Ishikawa (cell line): Measurements from ENCODE around the gene AFF4.
A peak's percentile ranks its signal among the peaks of the same experiment; 100 is the strongest.

Experiments used
- CEBPB ChIP-seq: IDR thresholded peaks from 2 replicates; pipeline ENCODE4 v1.6.1; 2012
- CREB1 ChIP-seq: IDR thresholded peaks from 2 replicates; pipeline ENCODE4 v1.6.1; 2012; ENCODE audit warnings: low read depth
- EGR1 ChIP-seq: IDR thresholded peaks from 2 replicates; pipeline ENCODE4 v1.6.1; 2012
- EP300 ChIP-seq: IDR thresholded peaks from 2 replicates; pipeline ENCODE4 v1.6.1; 2012; ENCODE audit warnings: borderline replicate concordance
- FOXM1 ChIP-seq: IDR thresholded peaks from 2 replicates; pipeline ENCODE4 v1.6.1; 2012; ENCODE audit warnings: low read depth, borderline replicate concordance
- MAX ChIP-seq: IDR thresholded peaks from 2 replicates; pipeline ENCODE4 v1.6.1; 2012
- NFIC ChIP-seq: IDR thresholded peaks from 2 replicates; pipeline ENCODE4 v1.6.1; 2012
- RAD21 ChIP-seq: IDR thresholded peaks from 2 replicates; pipeline ENCODE4 v1.6.1; 2012; ENCODE audit warnings: low read depth
- REST ChIP-seq: IDR thresholded peaks from 2 replicates; pipeline ENCODE4 v1.6.1; 2012; ENCODE audit warnings: low read depth, mild to moderate bottlenecking
- TAF1 ChIP-seq: IDR thresholded peaks from 2 replicates; pipeline ENCODE4 v1.6.1; 2012; ENCODE audit warnings: low read depth, mild to moderate bottlenecking
- TCF12 ChIP-seq: IDR thresholded peaks from 2 replicates; pipeline ENCODE4 v1.6.1; 2012; ENCODE audit warnings: low read depth
- TEAD4 ChIP-seq: IDR thresholded peaks from 2 replicates; pipeline ENCODE4 v1.6.1; 2012
- USF1 ChIP-seq: IDR thresholded peaks from 2 replicates; pipeline ENCODE4 v1.6.1; 2012
- YY1 ChIP-seq: IDR thresholded peaks from 2 replicates; pipeline ENCODE4 v1.6.1; 2012; ENCODE audit warnings: low read depth
- ZBTB7A ChIP-seq: IDR thresholded peaks from 2 replicates; pipeline ENCODE4 v1.6.1; 2012; ENCODE audit warnings: low read depth

AFF4 gene

GRCh38 chr5:132962429-132963021 is 909 bp downstream of the AFF4 start:
- peak; percentile 88 for TF ChIP-seq EGR1
- TF ChIP-seq CEBPB: no peak
- TF ChIP-seq YY1: no peak
- TF ChIP-seq EP300: no peak
- TF ChIP-seq FOXM1: no peak
- no peak for TF ChIP-seq CREB1
- no peak for TF ChIP-seq TAF1
- TF ChIP-seq MAX: 0 out of 2 replicates have a peak, but pooled peaks have one; percentile 15
- no peak for TF ChIP-seq RAD21

- TF ChIP-seq NFIC (no peak), FOXM1 (no peak), CREB1 (no peak)
Observed at GRCh38 chr5:132961887-132962286, 1.5 kb downstream of the AFF4 start.

GRCh38 chr5:132953710-132954109 is 9.7 kb downstream of the AFF4 start:
- TF ChIP-seq USF1: no peak
- TF ChIP-seq ZBTB7A: no peak
- TF ChIP-seq TCF12: no peak

- TF ChIP-seq USF1 (no peak), CEBPB (no peak), CREB1 (no peak), MAX (no peak), YY1 (no peak), RAD21 (no peak), EP300 (no peak), NFIC (no peak), EGR1 (no peak), FOXM1 (no peak), TAF1 (no peak), ZBTB7A (no peak), TEAD4 (no peak), TCF12 (no peak), REST (no peak)
Observed at GRCh38 chr5:132952829-132953228, 10.6 kb downstream of the AFF4 start.

- no peak for TF ChIP-seq CEBPB
- no peak for TF ChIP-seq TEAD4
- TF ChIP-seq MAX: no peak
Observed at GRCh38 chr5:132951897-132952296, 11.5 kb downstream of the AFF4 start.

- TF ChIP-seq NFIC: 0 out of 2 replicates have a peak, but pooled peaks have one; percentile 13
- no peak for TF ChIP-seq EGR1
Observed at GRCh38 chr5:132949136-132949535, 14.3 kb downstream of the AFF4 start.

- TF ChIP-seq NFIC: no peak
- no peak for TF ChIP-seq CREB1
- no peak for TF ChIP-seq TEAD4
- TF ChIP-seq USF1: no peak
- no peak for TF ChIP-seq EGR1
- no peak for TF ChIP-seq MAX
- no peak for TF ChIP-seq TCF12
- no peak for TF ChIP-seq CEBPB
Observed at GRCh38 chr5:132947671-132948070, 15.8 kb downstream of the AFF4 start.

GRCh38 chr5:132943362-132944022 is 19.9 kb downstream of the AFF4 start:
- TF ChIP-seq TEAD4 (no peak), RAD21 (no peak), TCF12 (no peak), CREB1 (no peak), FOXM1 (no peak), EP300 (no peak), MAX (no peak), EGR1 (no peak), REST (no peak)
